SKM-1 treated with dmso at 0.1 percent for 144 hours (cell line): ENCODE results near the gene KRT2.

ENCODE experiments used
- DNase-seq: peaks from one replicate; lab custom pipeline; 2025; ENCODE audit not compliant: unreplicated experiment; lab: John Stamatoyannopoulos, UW

Gene KRT2

GRCh38 chr12:52617403-52617785 is 34.6 kb downstream of the KRT2 start:
- no peak for DNase-seq

GRCh38 chr12:52616680-52617402 is 35.2 kb downstream of the KRT2 start:
- no peak for DNase-seq

- DNase-seq: no peak
These were observed 36.1 kb downstream of the KRT2 start for GRCh38 chr12:52615912-52616311.

- peak; percentile 8 for DNase-seq
These were observed 36.7 kb downstream of the KRT2 start for GRCh38 chr12:52615208-52615868.

- DNase-seq: no peak
These were observed 37.4 kb downstream of the KRT2 start for GRCh38 chr12:52614381-52615207.

- DNase-seq: no peak
These were observed 38.5 kb downstream of the KRT2 start for GRCh38 chr12:52613384-52614030.

- DNase-seq: no peak
These were observed 39.3 kb downstream of the KRT2 start for GRCh38 chr12:52612431-52613383.

- DNase-seq: no peak
These were observed 40.9 kb downstream of the KRT2 start for GRCh38 chr12:52611080-52611468.

GRCh38 chr12:52608826-52609630 is 43.0 kb downstream of the KRT2 start:
- no peak for DNase-seq

- no peak for DNase-seq
These were observed 43.9 kb downstream of the KRT2 start for GRCh38 chr12:52608161-52608560.

- no peak for DNase-seq
These were observed 44.7 kb downstream of the KRT2 start for GRCh38 chr12:52607314-52607713.

- DNase-seq: no peak
These were observed 45.3 kb downstream of the KRT2 start for GRCh38 chr12:52606581-52607218.

- DNase-seq: no peak
These were observed 45.9 kb downstream of the KRT2 start for GRCh38 chr12:52606096-52606495.

- no peak for DNase-seq
These were observed 46.5 kb downstream of the KRT2 start for GRCh38 chr12:52605542-52605941.

- DNase-seq: no peak
These were observed 47.2 kb downstream of the KRT2 start for GRCh38 chr12:52604859-52605258.

- DNase-seq: no peak
These were observed 48.7 kb downstream of the KRT2 start for GRCh38 chr12:52603314-52603713.

- no peak for DNase-seq
These were observed 49.5 kb downstream of the KRT2 start for GRCh38 chr12:52602552-52602951.

GRCh38 chr12:52601671-52602070 is 50.3 kb downstream of the KRT2 start:
- no peak for DNase-seq

GRCh38 chr12:52600941-52601481 is 51.0 kb downstream of the KRT2 start, which contains the start of gene KRT72:
KRT72 (minus strand) TSS chr12:52601463; CDS start chr12:52601452, 11 bp downstream.
- no peak for DNase-seq
